Karpas-422 (cell line): ENCODE data around the gene KCNJ11. TPM values are rescaled to one million over a fixed set of nuclear protein-coding genes. Genes with fewer than 3 reads are reported as not detected.
"Not testable (repeated sequence)": the region's sequence is repeated elsewhere in the genome, so short reads cannot be mapped to it uniquely, and the experiment has no call there.

ENCODE experiments used
- DNase-seq: peaks from one replicate; pipeline ENCODE4 v3.0.0-alpha.2; 2015
- H2AFZ ChIP-seq: fragments of 200-600 bp; sonication (generic); 2 replicates; pipeline ENCODE4 v1.6.1; 2014; ENCODE audit warnings: antibody characterized with exemption, low read length, mixed read lengths
- H3K27ac ChIP-seq: fragments of 200-600 bp; sonication (generic); 2 replicates; pipeline ENCODE4 v1.5.1; 2014; ENCODE audit warnings: mild to moderate bottlenecking, low read length, moderate library complexity
- H3K27me3 ChIP-seq: fragments of 200-600 bp; sonication (generic); 2 replicates; pipeline ENCODE4 v1.6.1; 2014; ENCODE audit warnings: low read length, mixed read lengths
- H3K36me3 ChIP-seq: fragments of 200-600 bp; sonication (generic); 2 replicates; pipeline ENCODE4 v1.6.1; 2014; ENCODE audit warnings: low read length, mixed read lengths; ENCODE audit not compliant: insufficient read depth
- H3K4me1 ChIP-seq: fragments of 200-600 bp; sonication (generic); 2 replicates; pipeline ENCODE4 v1.6.1; 2014; ENCODE audit warnings: mild to moderate bottlenecking, low read length, mixed read lengths
- H3K4me2 ChIP-seq: fragments of 200-600 bp; sonication (generic); 2 replicates; pipeline ENCODE4 v1.6.1; 2014; ENCODE audit warnings: low read length, low read depth, mild to moderate bottlenecking; ENCODE audit not compliant: poor library complexity, severe bottlenecking
- H3K4me3 ChIP-seq: fragments of 200-600 bp; sonication (generic); 2 replicates; pipeline ENCODE4 v1.5.1; 2014; ENCODE audit warnings: mild to moderate bottlenecking, antibody characterized with exemption, low read length, mixed read lengths
- H3K79me2 ChIP-seq: fragments of 200-600 bp; sonication (generic); 2 replicates; pipeline ENCODE4 v1.6.1; 2014; ENCODE audit warnings: mild to moderate bottlenecking, low read length, mixed read lengths
- H3K9ac ChIP-seq: fragments of 200-600 bp; sonication (generic); 2 replicates; pipeline ENCODE4 v1.6.0; 2014; ENCODE audit warnings: low read length
- H3K9me2 ChIP-seq: fragments of 200-600 bp; sonication (generic), shearing (Covaris generic); replicated peaks from 2 replicates; pipeline ENCODE4 v1.6.0; 2014; ENCODE audit warnings: mild to moderate bottlenecking, low read length, moderate library complexity; ENCODE audit not compliant: insufficient read depth
- H3K9me3 ChIP-seq: fragments of 300-700, 200-600 bp; sonication (generic); 2 replicates; pipeline ENCODE4 v1.6.1; 2014; ENCODE audit warnings: low read length, mixed read lengths
- H4K20me1 ChIP-seq: fragments of 200-600 bp; sonication (generic); 2 replicates; pipeline ENCODE4 v1.6.1; 2014; ENCODE audit warnings: mild to moderate bottlenecking, antibody characterized with exemption, low read length, low read depth; ENCODE audit not compliant: insufficient read depth
- total RNA-seq: library from RNA; depleted of rRNA; stranded (reverse); fragments of >200 nt; shearing (Covaris generic); gene quantifications from 2 replicates; pipeline ENCODE4 v1.2.3, GENCODE V29; 2014; ENCODE audit warnings: low replicate concordance

The KCNJ11 gene
- total RNA-seq, 1 experiment from 2014 or later = 0.26 TPM

DNA sequence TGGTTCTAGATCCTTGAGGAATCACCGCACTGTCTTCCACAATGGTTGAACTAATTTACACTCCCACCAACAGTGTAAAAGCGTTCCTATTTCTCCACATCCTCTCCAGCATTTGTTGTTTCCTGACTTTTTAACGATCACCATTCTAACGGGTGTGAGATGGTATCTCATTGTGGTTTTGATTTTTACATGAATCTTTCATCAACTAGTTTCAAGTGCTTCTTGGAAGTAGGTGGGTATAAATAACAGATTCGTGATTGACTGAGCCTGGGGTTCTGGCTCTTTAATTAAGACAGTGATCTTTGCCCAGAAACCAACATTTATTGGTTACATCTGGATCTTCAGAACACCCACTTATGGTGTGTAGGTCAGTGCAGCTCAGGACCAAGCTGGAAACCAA, 37.8 kb upstream of the KCNJ11 start:
- not testable (repeated sequence) for H3K9ac ChIP-seq, H3K9me3 ChIP-seq, DNase-seq, H2AFZ ChIP-seq, H3K27ac ChIP-seq, H3K4me1 ChIP-seq, H3K9me2 ChIP-seq, H3K4me3 ChIP-seq, H3K4me2 ChIP-seq, H3K79me2 ChIP-seq, H3K36me3 ChIP-seq, H4K20me1 ChIP-seq, H3K27me3 ChIP-seq

DNA sequence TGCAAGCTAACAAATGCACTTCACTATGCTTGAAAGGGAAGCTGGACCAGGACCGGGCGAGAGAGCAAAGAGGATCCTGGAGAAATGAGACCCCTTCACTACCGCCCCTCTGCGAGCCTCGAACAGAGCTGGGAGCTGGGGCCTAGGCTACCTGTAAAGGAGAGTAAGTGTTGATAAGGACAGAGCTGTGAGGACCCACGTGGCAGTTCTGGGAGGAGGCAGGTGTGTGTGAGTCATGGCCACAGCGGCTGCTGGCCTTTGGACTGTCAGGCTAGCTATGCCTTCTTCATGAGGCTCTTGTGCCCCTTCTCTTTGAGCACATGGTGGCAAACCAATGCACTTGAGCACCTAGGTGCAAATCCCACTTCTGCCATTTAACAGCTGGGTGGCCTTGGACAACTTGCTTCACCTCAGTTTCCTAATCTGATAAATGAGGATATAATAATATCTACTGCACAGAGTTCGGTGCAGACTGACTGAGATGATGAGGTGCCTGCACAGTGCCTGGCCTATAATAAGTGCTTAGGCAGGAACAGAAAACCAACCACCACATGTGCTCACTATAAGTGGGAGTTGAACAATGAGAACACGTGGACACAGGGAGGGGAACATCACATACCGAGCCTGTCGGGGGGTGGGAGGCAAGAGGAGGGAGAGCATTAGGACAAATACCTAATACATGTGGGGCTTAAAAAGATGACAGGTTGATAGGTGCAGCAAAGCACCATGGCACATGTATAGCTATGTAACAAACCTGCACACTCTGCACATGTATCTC, 35.3 kb upstream of the KCNJ11 start:
- no peaks in the 10 kb centered on the region for H3K9me2 ChIP-seq
- no peak for DNase-seq
- H3K79me2 ChIP-seq = no peaks in the 10 kb centered on the region
- H3K36me3 ChIP-seq = no peaks in the 10 kb centered on the region
- no peaks in the 10 kb centered on the region for H3K27me3 ChIP-seq
- no peak overlapping the region for H3K4me2 ChIP-seq
- H3K27ac ChIP-seq = no peak overlapping the region
- H3K9me3 ChIP-seq = no peaks in the 10 kb centered on the region
- H4K20me1 ChIP-seq = no peaks in the 10 kb centered on the region
- H2AFZ ChIP-seq = no peak overlapping the region
- H3K9ac ChIP-seq = no peak overlapping the region
- no peak overlapping the region for H3K4me3 ChIP-seq
- no peaks in the 10 kb centered on the region for H3K4me1 ChIP-seq

DNA sequence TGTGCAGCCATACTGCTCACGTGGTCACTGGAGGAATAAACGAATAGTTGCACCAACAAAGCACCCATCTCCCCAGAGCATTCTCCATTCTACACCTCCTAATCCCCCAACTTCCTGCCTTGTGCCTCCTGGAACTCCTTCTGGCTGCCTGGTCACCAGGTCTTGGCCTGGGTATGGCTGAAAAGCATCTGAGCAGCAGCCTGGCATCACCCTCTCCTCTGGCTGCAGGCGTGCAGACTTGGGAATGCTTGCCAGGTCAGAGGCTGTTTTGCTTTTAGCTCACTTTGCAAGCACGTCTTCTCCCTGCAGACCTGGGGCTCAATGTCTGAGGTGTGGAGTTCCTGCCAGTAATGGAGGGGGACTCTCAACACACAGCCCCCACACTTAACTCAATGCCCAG, 33.3 kb upstream of the KCNJ11 start:
- Histone ChIP-seq H3K4me3 (no peak overlapping the region), H3K27me3 (no peaks in the 10 kb centered on the region), H2AFZ (no peak overlapping the region), H3K36me3 (no peaks in the 10 kb centered on the region), H3K27ac (no peak overlapping the region), H3K4me1 (no peaks in the 10 kb centered on the region), H3K9ac (no peak overlapping the region), H4K20me1 (no peaks in the 10 kb centered on the region), H3K9me2 (no peaks in the 10 kb centered on the region), H3K9me3 (no peaks in the 10 kb centered on the region), H3K4me2 (no peak overlapping the region), H3K79me2 (no peaks in the 10 kb centered on the region)
- DNase-seq = no peak

DNA sequence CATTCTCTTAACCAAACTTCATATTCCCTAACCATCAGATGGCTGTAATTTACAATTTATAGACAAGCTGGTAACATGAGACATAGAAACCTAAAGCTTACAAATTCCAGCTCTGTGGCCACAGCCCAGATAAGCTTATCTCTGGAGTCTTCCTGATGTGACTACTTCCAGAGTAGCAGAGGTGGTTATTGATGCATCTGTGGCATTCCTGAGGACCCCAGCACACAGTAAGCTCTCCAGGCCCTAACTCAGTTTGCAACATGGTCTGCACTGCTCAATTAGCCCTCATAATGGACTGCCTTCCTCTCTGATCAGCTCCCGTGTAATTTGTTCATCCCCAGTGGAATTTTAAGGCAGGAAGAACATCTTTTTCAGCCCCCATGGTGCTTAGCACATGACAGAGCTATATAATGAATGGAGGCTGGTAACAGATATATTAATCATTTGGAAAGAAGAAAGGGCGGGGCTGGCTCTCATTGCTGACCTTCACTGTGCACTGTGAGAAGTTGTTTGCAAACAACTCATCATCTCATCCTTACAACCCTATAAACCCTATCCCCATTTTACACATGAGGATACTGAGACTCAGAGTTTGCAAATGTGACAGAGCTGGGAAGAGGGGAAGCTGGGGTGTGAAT, 30.1 kb upstream of the KCNJ11 start:
- Histone ChIP-seq H3K27ac (no peak overlapping the region), H3K9ac (no peak overlapping the region), H3K36me3 (no peaks in the 10 kb centered on the region), H3K9me3 (no peaks in the 10 kb centered on the region), H2AFZ (no peak overlapping the region), H4K20me1 (no peaks in the 10 kb centered on the region), H3K79me2 (no peaks in the 10 kb centered on the region), H3K4me2 (no peak overlapping the region), H3K4me3 (no peak overlapping the region), H3K27me3 (no peaks in the 10 kb centered on the region), H3K4me1 (peaks cover 5% of the 10 kb centered on the region), H3K9me2 (no peaks in the 10 kb centered on the region)
- no peak for DNase-seq

DNA sequence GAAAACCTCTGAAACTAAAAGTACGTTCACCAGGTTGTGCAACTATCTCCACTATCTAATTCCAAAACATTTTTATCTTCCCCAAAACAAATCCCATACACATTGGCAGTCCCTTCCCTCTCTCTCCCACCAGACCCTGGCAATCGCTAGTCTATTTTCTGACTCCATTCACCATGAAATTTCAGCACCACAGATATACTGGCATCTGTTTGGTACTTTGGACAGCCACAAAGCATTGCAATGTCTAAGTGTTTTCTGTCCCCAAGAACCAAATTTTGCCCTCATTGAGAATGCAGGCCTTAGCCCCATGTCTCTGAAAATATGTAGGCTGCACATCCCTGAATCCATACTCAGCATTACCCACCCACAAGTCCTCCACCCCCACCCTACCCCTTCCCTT, 28.0 kb upstream of the KCNJ11 start:
- Histone ChIP-seq H3K9me2 (no peaks in the 10 kb centered on the region), H3K4me3 (no peak overlapping the region), H3K27ac (no peak overlapping the region), H3K27me3 (no peaks in the 10 kb centered on the region), H2AFZ (no peak overlapping the region), H4K20me1 (no peaks in the 10 kb centered on the region), H3K79me2 (no peaks in the 10 kb centered on the region), H3K4me2 (no peak overlapping the region), H3K4me1 (peaks cover 5% of the 10 kb centered on the region), H3K9me3 (no peaks in the 10 kb centered on the region), H3K9ac (no peak overlapping the region), H3K36me3 (no peaks in the 10 kb centered on the region)
- DNase-seq = no peak

DNA sequence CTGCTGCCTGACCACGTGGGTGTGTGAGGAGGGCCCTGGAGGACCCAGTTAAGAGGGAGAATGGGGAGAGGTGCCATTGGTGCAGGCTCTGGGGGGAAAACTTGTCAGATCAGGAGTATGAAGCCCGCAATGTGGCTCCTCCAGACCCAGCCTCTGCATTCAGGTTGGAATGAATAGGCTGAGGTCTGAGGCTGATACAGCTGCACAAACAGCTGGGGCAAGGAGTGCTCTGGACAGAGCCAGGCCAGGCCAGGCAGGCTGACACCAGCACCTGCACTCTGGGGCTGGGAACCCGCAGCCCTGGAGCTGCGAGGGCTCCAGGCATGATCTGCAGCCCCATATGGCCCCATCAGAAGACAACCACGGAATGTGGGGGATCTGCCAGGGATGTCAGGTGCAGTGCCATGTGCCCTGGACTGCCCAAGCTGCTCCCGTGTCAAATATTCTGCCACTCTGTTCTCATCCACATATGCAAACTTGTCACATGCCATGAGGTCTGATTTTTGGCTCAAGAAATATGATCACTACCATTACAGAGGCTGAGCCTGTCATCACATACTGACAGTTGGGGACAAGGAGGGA, 27.2 kb upstream of the KCNJ11 start:
- no peak overlapping the region for H3K27ac ChIP-seq
- H2AFZ ChIP-seq = no peak overlapping the region
- H3K36me3 ChIP-seq = no peaks in the 10 kb centered on the region
- H3K4me2 ChIP-seq = no peak overlapping the region
- no peak overlapping the region for H3K4me3 ChIP-seq
- H3K9me2 ChIP-seq = no peaks in the 10 kb centered on the region
- peaks cover 5% of the 10 kb centered on the region for H3K4me1 ChIP-seq
- H3K9ac ChIP-seq = no peak overlapping the region
- no peak for DNase-seq
- H4K20me1 ChIP-seq = no peaks in the 10 kb centered on the region
- H3K9me3 ChIP-seq = no peaks in the 10 kb centered on the region
- no peaks in the 10 kb centered on the region for H3K79me2 ChIP-seq
- H3K27me3 ChIP-seq = no peaks in the 10 kb centered on the region

DNA sequence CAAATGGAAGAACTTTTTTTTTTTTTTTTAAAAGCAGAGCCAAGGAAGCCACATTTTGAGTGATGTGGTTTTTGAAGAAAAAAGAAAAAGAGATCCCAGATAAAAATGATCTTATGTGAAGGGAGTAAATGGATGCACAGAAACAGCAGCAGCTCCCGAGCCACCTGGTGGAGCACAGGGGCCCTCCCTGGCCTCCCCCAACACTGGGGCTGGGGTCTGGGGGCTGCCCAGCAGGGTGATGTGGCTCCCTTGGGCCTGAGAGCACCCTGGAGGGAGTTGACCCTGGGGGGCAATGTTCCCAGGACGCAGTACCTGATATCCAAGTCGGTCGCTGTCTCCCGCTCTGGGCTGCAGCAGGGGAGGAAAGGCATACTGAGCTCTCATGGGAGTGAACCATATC, 26.5 kb upstream of the KCNJ11 start:
- no peak overlapping the region for H3K4me3 ChIP-seq
- no peak overlapping the region for H3K9ac ChIP-seq
- H3K4me2 ChIP-seq = no peak overlapping the region
- H4K20me1 ChIP-seq = no peaks in the 10 kb centered on the region
- H3K4me1 ChIP-seq = peaks cover 5% of the 10 kb centered on the region
- H3K9me2 ChIP-seq = no peaks in the 10 kb centered on the region
- no peak overlapping the region for H3K27ac ChIP-seq
- H3K79me2 ChIP-seq = no peaks in the 10 kb centered on the region
- no peak overlapping the region for H2AFZ ChIP-seq
- no peaks in the 10 kb centered on the region for H3K9me3 ChIP-seq
- no peak for DNase-seq
- H3K27me3 ChIP-seq = no peaks in the 10 kb centered on the region
- no peaks in the 10 kb centered on the region for H3K36me3 ChIP-seq

DNA sequence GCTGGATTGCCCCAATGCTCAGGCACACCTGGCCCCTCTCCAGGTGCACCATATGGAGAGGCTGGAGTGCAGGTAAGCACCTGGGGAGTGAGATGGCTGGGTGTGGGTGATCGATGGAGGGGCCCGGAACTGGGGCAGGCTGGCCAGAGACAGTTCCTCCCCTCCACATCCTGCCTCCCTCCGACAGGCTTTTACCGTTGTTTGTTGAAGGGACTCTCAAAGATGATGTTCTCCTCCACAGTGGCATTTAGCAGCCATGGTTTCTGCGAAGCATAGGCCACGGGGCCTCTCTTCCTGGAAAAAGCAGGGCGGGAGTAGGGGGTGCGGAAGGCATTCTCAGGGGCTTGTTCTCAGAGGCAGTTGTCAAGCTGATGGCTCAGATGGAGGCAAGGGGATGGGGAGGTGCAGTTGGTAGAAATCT, 25.9 kb upstream of the KCNJ11 start:
- no peaks in the 10 kb centered on the region for H3K36me3 ChIP-seq
- no peak for DNase-seq
- no peak overlapping the region for H3K4me3 ChIP-seq
- H3K9me3 ChIP-seq = no peaks in the 10 kb centered on the region
- no peaks in the 10 kb centered on the region for H4K20me1 ChIP-seq
- no peak overlapping the region for H3K4me2 ChIP-seq
- H3K79me2 ChIP-seq = no peaks in the 10 kb centered on the region
- no peak overlapping the region for H3K27ac ChIP-seq
- no peak overlapping the region for H2AFZ ChIP-seq
- no peaks in the 10 kb centered on the region for H3K27me3 ChIP-seq
- H3K9me2 ChIP-seq = no peaks in the 10 kb centered on the region
- peaks cover 5% of the 10 kb centered on the region for H3K4me1 ChIP-seq
- no peak overlapping the region for H3K9ac ChIP-seq
